CD4-positive, alpha-beta T cell treated with Interferon gamma for 1 hour (primary cell): ENCODE data around the gene NNMT.

Source experiments
- DNase-seq: peaks from one replicate; pipeline ENCODE4 v3.0.0-alpha.2; 2020

The NNMT gene

GRCh38 chr11:114353443-114353842, 57.2 kb downstream of the NNMT start:
- DNase-seq, result no peak

GRCh38 chr11:114354076-114354475, 57.9 kb downstream of the NNMT start:
- no peak for DNase-seq

GRCh38 chr11:114358716-114359115, 62.5 kb downstream of the NNMT start:
- no peak for DNase-seq

- DNase-seq, result no peak
Measured at GRCh38 chr11:114359342-114359741, 63.1 kb downstream of the NNMT start.

GRCh38 chr11:114362326-114362725, 66.1 kb downstream of the NNMT start:
- no peak for DNase-seq

- DNase-seq, result no peak
Measured at GRCh38 chr11:114362958-114363357, 66.8 kb downstream of the NNMT start.
